Ascending aorta (tissue), 2 donors: ENCODE measurements around the gene CORO7. TPM values are rescaled to one million over a fixed set of nuclear protein-coding genes. Genes with fewer than 3 reads are reported as not detected.

Experiments
- DNase-seq, 2 donors: peaks; one replicate each; pipeline ENCODE4 v3.0.0-alpha.2; 2019; ENCODE audit warnings: low spot score in 2 of 2
- H3K27ac ChIP-seq, 2 donors: fragments of 200-600 bp; sonication (generic); one replicate each; pipeline ENCODE4 v1.5.1; 2016 to 2017; ENCODE audit warnings: mild to moderate bottlenecking in 1 of 2
- H3K27me3 ChIP-seq: fragments of 200-600 bp; sonication (generic); one replicate; pipeline ENCODE4 v1.5.1; 2017
- H3K36me3 ChIP-seq, 2 donors: fragments of 200-600 bp; sonication (generic); one replicate each; pipeline ENCODE4 v1.5.1; 2016
- H3K4me1 ChIP-seq, 2 donors: fragments of 200-600 bp; sonication (generic); one replicate each; pipeline ENCODE4 v1.5.1; 2016 to 2017; ENCODE audit warnings: mild to moderate bottlenecking in 1 of 2
- H3K4me3 ChIP-seq, 2 donors: fragments of 200-600 bp; sonication (generic); one replicate each; pipeline ENCODE4 v1.5.1; 2016 to 2017; ENCODE audit warnings: mild to moderate bottlenecking in 1 of 2
- H3K9me3 ChIP-seq, 2 donors: fragments of 200-600 bp; sonication (generic); one replicate each; pipeline ENCODE4 v1.5.1; 2016
- CTCF ChIP-seq, 3 experiments: fragments of 200-600 bp in 2 of 3; fragments of 450-650 bp in 1 of 3; sonication (generic) in 2 of 3; IDR thresholded peaks; one replicate each; pipeline ENCODE4 v1.5.1; 2016 to 2019; ENCODE audit warnings: antibody characterized with exemption in 3 of 3, mild to moderate bottlenecking in 1 of 3, moderate library complexity in 1 of 3
- intact Hi-C: fragments of 100-400 bp; cut with DNase I; formaldehyde crosslinking; loops from one replicate; pipeline ENCODE4 v1.15.1; 2023
- total RNA-seq: library from RNA; depleted of rRNA; stranded (reverse); fragments of >200 nt; gene quantifications from one replicate; pipeline ENCODE4 v1.1.0, GENCODE V29; 2016

The CORO7 gene
- total RNA-seq, 1 donor from 2014 or later: 41.9 TPM

- intact Hi-C loops: loop anchor here (1.0 to 5.0 kb wide), 2 partner anchors 20 to 36 kb away; partner anchors contain the start of gene VASN
- peak; percentile 79 to 97 for DNase-seq
- H3K27ac ChIP-seq: peak within 1 kb of the TSS; percentile 73 to 75
- peaks cover 0 to 5% of the 10 kb centered on the region in 2 donors for H3K36me3 ChIP-seq
- H3K27me3 ChIP-seq: no peaks in the 10 kb centered on the region
- H3K9me3 ChIP-seq: no peaks in the 10 kb centered on the region
- H3K4me1 ChIP-seq: peaks cover 0 to 16% of the 10 kb centered on the region in 2 donors
- TF ChIP-seq CTCF (IDR thresholded peaks at IDR 0.05): peak in 1 of 3 experiments; percentile 14
- peak within 1 kb of the TSS; percentile 85 to 88 for H3K4me3 ChIP-seq
Measured at GRCh38 chr16:4350787-4351659, 65.4 kb downstream of the CORO7 start, which contains the start of gene PAM16. TSS of gene PAM16 (minus strand) at chr16:4351321. CDS start at chr16:4351234, 87 bp downstream.

GRCh38 chr16:4350365-4350786 lies 66.0 kb downstream of the CORO7 start:
- Histone ChIP-seq H3K4me1 (peaks cover 0 to 16% of the 10 kb centered on the region in 2 donors), H3K36me3 (peaks cover 0 to 5% of the 10 kb centered on the region in 2 donors), H3K4me3 (peak overlapping the region; percentile 85 to 88), H3K27ac (peak overlapping the region; percentile 73 to 75), H3K9me3 (no peaks in the 10 kb centered on the region), H3K27me3 (no peaks in the 10 kb centered on the region)
- intact Hi-C loops: loop anchor here (5.0 kb wide), 1 partner anchor 37 kb away; no protein-coding TSS in a partner anchor
- DNase-seq: no peak
- no peak for TF ChIP-seq CTCF (IDR thresholded peaks at IDR 0.05)

- Histone ChIP-seq H3K27me3 (no peaks in the 10 kb centered on the region), H3K4me3 (no peak overlapping the region), H3K36me3 (no peaks in the 10 kb centered on the region), H3K27ac (no peak overlapping the region), H3K9me3 (no peaks in the 10 kb centered on the region), H3K4me1 (peaks cover 0 to 16% of the 10 kb centered on the region in 2 donors)
- DNase-seq: no peak
- TF ChIP-seq CTCF (IDR thresholded peaks at IDR 0.05): no peak
- intact Hi-C loops: no loop called here
Measured at GRCh38 chr16:4349332-4349731, 67.1 kb downstream of the CORO7 start.

- no peaks in the 10 kb centered on the region for H3K27me3 ChIP-seq
- intact Hi-C loops: no loop called here
- no peaks in the 10 kb centered on the region for H3K36me3 ChIP-seq
- H3K27ac ChIP-seq: peak overlapping the region in 1 of 2 donors; percentile 45
- DNase-seq: no peak
- H3K9me3 ChIP-seq: no peaks in the 10 kb centered on the region
- TF ChIP-seq CTCF (IDR thresholded peaks at IDR 0.05): no peak
- peaks cover 0 to 16% of the 10 kb centered on the region in 2 donors for H3K4me1 ChIP-seq
- H3K4me3 ChIP-seq: no peak overlapping the region
Measured at GRCh38 chr16:4347765-4348509, 68.5 kb downstream of the CORO7 start.

GRCh38 chr16:4347010-4347409 lies 69.4 kb downstream of the CORO7 start:
- H3K4me1 ChIP-seq: peaks cover 0 to 16% of the 10 kb centered on the region in 2 donors
- no peak for DNase-seq
- no peaks in the 10 kb centered on the region for H3K27me3 ChIP-seq
- no peak overlapping the region for H3K27ac ChIP-seq
- intact Hi-C loops: no loop called here
- no peaks in the 10 kb centered on the region for H3K9me3 ChIP-seq
- TF ChIP-seq CTCF (IDR thresholded peaks at IDR 0.05): no peak
- H3K4me3 ChIP-seq: no peak overlapping the region
- H3K36me3 ChIP-seq: no peaks in the 10 kb centered on the region
